Transverse colon (tissue), 4 donors: ENCODE results near the gene SEZ6. TPM values are rescaled to one million over a fixed set of nuclear protein-coding genes. Genes with fewer than 3 reads are reported as not detected.

Experiments used
- DNase-seq: peaks from one replicate; pipeline ENCODE4 v3.0.0-alpha.2; 2019
- H3K27ac ChIP-seq, 4 donors: fragments of 200-600 bp; sonication (generic); 2 replicates each; pipeline ENCODE4 v1.5.1; 2016 to 2018; ENCODE audit warnings: inconsistent platforms in 4 of 4
- H3K27me3 ChIP-seq: fragments of 200-600 bp; sonication (generic); 2 replicates; pipeline ENCODE4 v1.5.1; 2017; ENCODE audit warnings: inconsistent platforms
- H3K36me3 ChIP-seq, 4 donors: fragments of 200-600 bp; sonication (generic); 2 replicates each; pipeline ENCODE4 v1.5.1; 2017 to 2019; ENCODE audit warnings: inconsistent platforms in 4 of 4
- H3K4me1 ChIP-seq, 4 donors: fragments of 200-600 bp; sonication (generic); 2 replicates each; pipeline ENCODE4 v1.5.1; 2017 to 2020; ENCODE audit warnings: inconsistent platforms in 4 of 4
- H3K4me3 ChIP-seq, 4 donors: fragments of 200-600 bp; sonication (generic); 1 replicate in 1 of 4; 2 replicates in 3 of 4; pipeline versions ENCODE4 v1.5.1 to v1.6.1; 2017 to 2019; ENCODE audit warnings: inconsistent platforms in 4 of 4
- H3K9me3 ChIP-seq, 2 donors: fragments of 200-600 bp; sonication (generic); 2 replicates each; pipeline ENCODE4 v1.5.1; 2017 to 2019; ENCODE audit warnings: inconsistent platforms in 2 of 2
- EP300 ChIP-seq: sonication (generic); formaldehyde crosslinking; IDR thresholded peaks from one replicate; pipeline ENCODE4 v1.6.1; 2017; ENCODE audit warnings: antibody characterized with exemption, low read depth
- POLR2A ChIP-seq: fragments of 450-650 bp; IDR thresholded peaks from one replicate; pipeline ENCODE4 v1.6.1; 2016; ENCODE audit warnings: antibody characterized with exemption, mild to moderate bottlenecking, moderate library complexity
- POLR2AphosphoS5 ChIP-seq, 3 donors: sonication (generic); formaldehyde crosslinking; IDR thresholded peaks; one replicate each; pipeline ENCODE4 v1.6.1; 2016; ENCODE audit warnings: antibody characterized with exemption in 3 of 3
- WGBS, 2 donors: methylation state at CpG; one replicate each; pipeline ENCODE4 v1.1.5; 2018; ENCODE audit warnings: low coverage in 1 of 2; 5-methylcytosine and 5-hydroxymethylcytosine counted together
- in situ Hi-C, 4 donors: fragments of 200-750 bp; cut with MboI; loops; one replicate each; pipeline versions ENCODE4 v1.15.0 to v1.15.1; 2017; ENCODE audit warnings: low sequenced_read_pairs in 3 of 4, low pct_ligation_motif_present in 1 of 4, low pct_unique_long_range_greater_than_20kb in 1 of 4
- intact Hi-C: fragments of 100-400 bp; cut with DNase I; formaldehyde crosslinking; loops from one replicate; pipeline ENCODE4 v1.15.1; 2023; ENCODE audit warnings: low total_unique reads
- total RNA-seq, 4 donors: library from RNA; depleted of rRNA; stranded (reverse); fragments of >200 nt; gene quantifications; one replicate each; pipeline ENCODE4 v1.1.0, GENCODE V29; 2016
- TF ChIP-seq, protein P1 (sequence below), 5 experiments: fragments of 200-600 bp in 3 of 5; fragments of 450-650 bp in 2 of 5; sonication (generic) in 3 of 5; IDR thresholded peaks; 1 replicate in 2 of 5; 2 replicates in 3 of 5; pipeline ENCODE4 v1.5.1; 2016 to 2017; ENCODE audit warnings: antibody characterized with exemption in 5 of 5, inconsistent platforms in 3 of 5, mild to moderate bottlenecking in 2 of 5, moderate library complexity in 1 of 5

Gene SEZ6
- total RNA-seq, 4 donors from 2014 or later, result 0.14 TPM; not detected in 3

DNA sequence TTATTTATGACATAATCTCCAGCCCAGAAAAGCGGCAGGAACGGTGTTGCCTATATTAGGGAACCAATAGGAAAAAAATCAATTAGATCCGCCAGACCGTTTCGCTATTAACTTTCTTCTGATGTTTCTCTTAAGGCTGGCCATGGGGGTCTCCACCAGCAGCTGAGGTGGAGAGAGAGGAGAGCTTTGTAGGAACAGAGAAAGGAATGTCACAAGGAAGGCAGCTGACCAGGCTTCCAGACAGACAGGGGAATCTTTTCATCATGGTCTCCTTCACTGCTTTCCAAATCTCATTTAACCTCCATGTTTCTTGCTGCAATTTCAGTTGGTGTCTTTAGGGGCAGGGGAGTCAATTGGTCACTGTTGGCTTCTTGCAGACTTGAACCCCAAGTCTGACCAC lies 8.9 kb upstream of the SEZ6 start:
- peaks cover 51% of the 10 kb centered on the region for H3K27me3 ChIP-seq
- DNase-seq, result no peak
- peaks cover 0 to 3% (median under 1%) of the 10 kb centered on the region in 4 donors for H3K4me1 ChIP-seq
- intact Hi-C loops (no loop called here), in situ Hi-C loops (loop anchor here in 1 of 4 donors (25.0 kb wide), 1 partner anchor 223 kb away; the partner anchor contains the start of gene CRYBA1)
- H3K9me3 ChIP-seq, result no peaks in the 10 kb centered on the region
- H3K4me3 ChIP-seq, result no peak overlapping the region
- H3K27ac ChIP-seq, result no peak overlapping the region
- WGBS, 2 donors, result 75 to 76% methylated on average over 5 of the region's 5 CpGs
- no peak for TF ChIP-seq POLR2AphosphoS5 (IDR thresholded peaks at IDR 0.05)
- TF ChIP-seq, protein P1, sequence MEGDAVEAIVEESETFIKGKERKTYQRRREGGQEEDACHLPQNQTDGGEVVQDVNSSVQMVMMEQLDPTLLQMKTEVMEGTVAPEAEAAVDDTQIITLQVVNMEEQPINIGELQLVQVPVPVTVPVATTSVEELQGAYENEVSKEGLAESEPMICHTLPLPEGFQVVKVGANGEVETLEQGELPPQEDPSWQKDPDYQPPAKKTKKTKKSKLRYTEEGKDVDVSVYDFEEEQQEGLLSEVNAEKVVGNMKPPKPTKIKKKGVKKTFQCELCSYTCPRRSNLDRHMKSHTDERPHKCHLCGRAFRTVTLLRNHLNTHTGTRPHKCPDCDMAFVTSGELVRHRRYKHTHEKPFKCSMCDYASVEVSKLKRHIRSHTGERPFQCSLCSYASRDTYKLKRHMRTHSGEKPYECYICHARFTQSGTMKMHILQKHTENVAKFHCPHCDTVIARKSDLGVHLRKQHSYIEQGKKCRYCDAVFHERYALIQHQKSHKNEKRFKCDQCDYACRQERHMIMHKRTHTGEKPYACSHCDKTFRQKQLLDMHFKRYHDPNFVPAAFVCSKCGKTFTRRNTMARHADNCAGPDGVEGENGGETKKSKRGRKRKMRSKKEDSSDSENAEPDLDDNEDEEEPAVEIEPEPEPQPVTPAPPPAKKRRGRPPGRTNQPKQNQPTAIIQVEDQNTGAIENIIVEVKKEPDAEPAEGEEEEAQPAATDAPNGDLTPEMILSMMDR (IDR thresholded peaks at IDR 0.05), result no peak
- no peak for TF ChIP-seq EP300
- no peak for TF ChIP-seq POLR2A
- H3K36me3 ChIP-seq, result no peaks in the 10 kb centered on the region

DNA sequence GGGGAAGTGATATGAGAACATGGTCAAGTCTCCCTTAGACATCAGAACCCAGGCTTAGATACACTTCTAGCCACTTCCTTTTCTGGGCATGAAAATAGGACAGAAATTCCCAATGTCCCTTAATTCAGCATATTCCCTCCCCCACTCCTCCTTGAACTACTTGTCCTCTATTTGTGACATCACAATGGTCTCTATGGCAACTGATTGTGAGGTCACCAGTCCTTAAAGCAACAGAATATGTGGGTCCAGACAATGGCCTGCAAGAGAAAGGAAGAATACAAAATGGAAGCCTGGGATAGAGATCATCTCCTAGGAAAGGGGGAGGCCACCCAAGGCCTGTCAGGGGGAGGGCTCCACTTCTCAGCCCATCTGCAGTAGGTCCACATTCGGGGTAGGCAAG lies 6.7 kb upstream of the SEZ6 start:
- no peaks in the 10 kb centered on the region for H3K36me3 ChIP-seq
- no peak overlapping the region for H3K27ac ChIP-seq
- H3K4me1 ChIP-seq, result no peaks in the 10 kb centered on the region
- no peak for TF ChIP-seq POLR2A
- no peak for TF ChIP-seq EP300
- TF ChIP-seq, protein P1 (IDR thresholded peaks at IDR 0.05), result no peak
- TF ChIP-seq POLR2AphosphoS5 (IDR thresholded peaks at IDR 0.05), result no peak
- WGBS, 2 donors, result 85% methylated on average over 1 of the region's 1 CpG; no CpG with 5 or more reads in 1 of the 2 donors
- in situ Hi-C loops, result loop anchor here in 1 of 4 donors (25.0 kb wide), 1 partner anchor 225 kb away; the partner anchor contains the start of gene CRYBA1
- peaks cover 49% of the 10 kb centered on the region for H3K27me3 ChIP-seq
- H3K4me3 ChIP-seq, result no peak overlapping the region
- no peak for DNase-seq
- no peaks in the 10 kb centered on the region for H3K9me3 ChIP-seq
- intact Hi-C loops, result no loop called here

DNA sequence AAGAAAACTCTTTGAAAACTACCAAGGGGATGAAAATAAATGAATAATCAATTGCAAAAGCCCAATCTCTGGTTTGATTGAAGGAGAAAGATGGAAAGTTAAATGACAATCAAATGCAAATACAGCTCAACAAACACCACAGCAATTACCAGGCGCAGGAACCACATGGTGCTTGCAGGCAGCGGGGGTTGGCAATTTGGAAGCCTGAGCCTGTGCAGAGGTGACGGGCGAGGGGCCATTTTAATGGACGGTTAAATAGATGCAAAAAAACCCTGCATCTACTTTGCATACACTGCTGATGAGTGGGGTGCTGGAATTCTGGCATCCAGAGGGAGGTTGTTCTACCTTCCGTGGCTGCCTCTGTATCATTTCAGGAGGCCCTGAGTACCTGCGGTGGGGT lies 4.8 kb upstream of the SEZ6 start:
- in situ Hi-C loops, result loop anchor here in 1 of 4 donors (25.0 kb wide), 1 partner anchor 227 kb away; the partner anchor contains the start of gene CRYBA1
- Histone ChIP-seq H3K27me3 (peaks cover 51% of the 10 kb centered on the region), H3K27ac (no peak overlapping the region)

DNA sequence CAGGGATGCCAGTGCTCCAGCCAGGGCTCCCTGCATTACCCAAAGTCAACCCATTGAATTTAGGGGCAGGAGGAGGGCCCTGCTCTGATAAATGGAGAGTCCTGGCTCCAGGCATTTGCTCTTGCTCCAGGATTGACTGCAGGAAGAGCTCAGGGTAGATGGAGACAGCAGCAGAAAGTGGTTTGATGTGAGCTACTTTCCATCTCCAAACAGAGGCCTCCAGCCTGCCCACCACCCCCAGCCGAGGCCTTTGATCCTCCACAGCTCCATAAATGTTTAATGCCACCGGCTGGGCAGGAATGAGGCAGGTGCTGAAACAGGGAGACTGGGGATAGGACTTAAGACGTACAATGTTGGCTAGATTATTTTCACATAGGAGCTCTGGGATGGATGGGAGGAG lies 4.3 kb upstream of the SEZ6 start:
- 27% methylated on average over 3 of the region's 3 CpGs; no CpG with 5 or more reads in 1 of the 2 donors for WGBS, 2 donors
- peaks cover 56% of the 10 kb centered on the region for H3K27me3 ChIP-seq
- intact Hi-C loops, result no loop called here

More for the DNA sequence above, 4.8 kb upstream of the SEZ6 start:
- Histone ChIP-seq H3K4me1 (peaks cover 0 to 5% (median under 1%) of the 10 kb centered on the region in 4 donors), H3K4me3 (no peak overlapping the region), H3K9me3 (no peaks in the 10 kb centered on the region), H3K36me3 (no peaks in the 10 kb centered on the region)
- TF ChIP-seq POLR2A (no peak), EP300 (no peak)
- intact Hi-C loops, result no loop called here
- DNase-seq, result no peak
- WGBS, 2 donors, result 40 to 67% methylated on average over 1 to 7 of the region's 7 CpGs

More for the DNA sequence above, 4.3 kb upstream of the SEZ6 start:
- TF ChIP-seq EP300 (no peak), POLR2AphosphoS5 (IDR thresholded peaks at IDR 0.05) (no peak), POLR2A (no peak)
- TF ChIP-seq, protein P1 (IDR thresholded peaks at IDR 0.05), result no peak
- no peak for DNase-seq
- H3K4me3 ChIP-seq, result no peak overlapping the region
- H3K9me3 ChIP-seq, result no peaks in the 10 kb centered on the region
- H3K36me3 ChIP-seq, result no peaks in the 10 kb centered on the region
- no peak overlapping the region for H3K27ac ChIP-seq
- peaks cover 0 to 7% (median 1%) of the 10 kb centered on the region in 4 donors for H3K4me1 ChIP-seq
- in situ Hi-C loops, result loop anchor here in 1 of 4 donors (25.0 kb wide), 1 partner anchor 227 kb away; the partner anchor contains the start of gene CRYBA1
